HG03521 (cell line): Measurements from ENCODE around the gene TSC22D2.
"Not testable (repeated sequence)": the region's sequence is repeated elsewhere in the genome, so short reads cannot be mapped to it uniquely, and the experiment has no call there.

Source experiments
- ATAC-seq: cut with Tn5 transposase; IDR thresholded peaks from one replicate; pipeline ENCODE4 v1.9.1; 2021; ENCODE audit warnings: mild to moderate bottlenecking, moderate library complexity; ENCODE audit not compliant: unreplicated experiment

TSC22D2 gene

DNA sequence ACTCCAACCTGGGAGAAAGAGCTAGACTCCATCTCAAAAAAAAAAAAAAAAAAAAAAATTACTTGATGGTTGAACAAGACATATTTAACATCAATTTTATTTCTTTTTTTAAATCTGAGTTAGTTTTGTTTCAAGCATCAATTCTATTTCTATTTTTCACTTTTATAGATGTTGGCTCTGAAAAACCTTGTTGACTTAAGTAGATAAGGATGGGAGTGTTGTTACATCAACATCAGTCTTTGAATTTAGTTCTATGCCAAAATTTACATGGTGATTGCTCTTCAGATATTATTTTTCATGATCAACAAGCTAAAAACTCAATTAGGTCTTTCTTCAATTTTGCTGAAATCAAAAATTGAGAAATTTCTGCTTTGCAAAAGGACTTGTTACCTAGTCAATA, 71.3 kb downstream of the TSC22D2 start:
- ATAC-seq: no peak

DNA sequence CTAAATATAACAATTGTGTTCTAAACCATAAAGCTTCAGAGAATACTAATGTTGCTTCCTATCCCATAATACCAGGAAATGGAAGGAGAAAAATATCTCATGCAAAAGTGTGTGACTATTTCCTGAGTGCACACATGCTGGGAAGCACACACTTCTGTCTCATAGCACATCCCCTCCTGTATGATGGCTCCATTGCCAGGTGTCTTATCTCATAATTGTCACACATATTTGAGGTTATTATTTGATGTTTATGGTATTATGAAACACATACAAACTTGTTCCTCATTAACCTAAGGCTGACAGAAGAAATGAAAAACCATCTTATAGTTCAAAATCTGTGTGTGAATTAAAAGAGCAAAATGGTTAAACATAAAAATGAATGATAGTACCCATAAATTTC, 72.8 kb downstream of the TSC22D2 start:
- no peak for ATAC-seq

DNA sequence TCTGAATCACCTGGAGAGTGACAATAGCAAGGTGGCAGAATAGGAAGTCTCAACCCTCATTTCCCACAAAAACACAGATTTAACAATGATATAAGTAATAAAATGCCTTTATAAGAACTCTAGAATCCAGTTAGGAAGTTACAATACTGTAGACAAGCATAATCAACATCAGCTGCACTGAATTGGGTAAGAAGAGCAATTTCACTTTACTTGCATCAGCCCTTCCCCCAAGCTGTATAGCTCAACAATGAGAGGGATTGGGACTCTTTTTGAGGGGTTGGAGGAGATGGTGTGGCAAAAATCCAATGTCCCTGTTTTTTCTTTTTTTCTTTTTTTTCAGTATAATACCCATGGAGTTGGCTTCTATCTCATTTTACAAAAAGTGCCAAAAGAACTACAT, 75.1 kb downstream of the TSC22D2 start:
- ATAC-seq: no peak

DNA sequence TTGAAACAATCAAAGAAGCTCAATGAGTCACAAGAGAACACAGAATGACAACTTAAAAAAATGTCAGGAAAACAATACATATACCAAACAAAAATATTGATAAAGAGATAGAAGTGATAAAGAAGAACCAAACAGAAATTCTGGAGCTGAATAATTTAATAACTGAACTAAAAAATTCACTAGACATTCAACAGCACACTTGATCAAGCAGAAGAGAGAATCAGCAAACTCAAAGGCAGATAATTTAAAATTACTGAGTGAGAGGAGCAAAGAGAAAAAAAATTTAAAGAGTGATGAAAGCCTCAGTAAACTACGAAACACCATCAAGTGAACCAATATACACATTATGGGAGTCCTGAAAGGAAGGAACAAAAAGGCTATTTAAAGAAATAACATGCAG, 76.3 kb downstream of the TSC22D2 start:
- ATAC-seq: no peak

DNA sequence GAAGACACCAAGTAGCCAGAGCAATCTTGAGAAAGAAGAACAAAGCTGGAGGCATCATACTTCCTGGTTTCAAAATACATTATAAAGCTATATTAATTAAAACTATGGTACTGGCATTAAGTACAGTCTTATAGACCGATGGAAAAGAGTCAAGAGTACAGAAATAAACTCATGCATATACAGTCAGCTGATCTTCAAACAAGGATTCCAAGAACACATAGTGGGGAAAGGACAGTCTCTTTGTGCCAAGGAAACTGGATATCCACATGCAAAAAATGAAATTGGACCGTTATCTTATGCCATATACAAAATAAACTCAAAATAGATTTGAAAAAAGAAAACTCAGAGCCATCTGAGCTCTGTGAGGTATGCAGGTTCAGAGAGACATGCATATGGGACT, 80.8 kb downstream of the TSC22D2 start:
- ATAC-seq: no peak

DNA sequence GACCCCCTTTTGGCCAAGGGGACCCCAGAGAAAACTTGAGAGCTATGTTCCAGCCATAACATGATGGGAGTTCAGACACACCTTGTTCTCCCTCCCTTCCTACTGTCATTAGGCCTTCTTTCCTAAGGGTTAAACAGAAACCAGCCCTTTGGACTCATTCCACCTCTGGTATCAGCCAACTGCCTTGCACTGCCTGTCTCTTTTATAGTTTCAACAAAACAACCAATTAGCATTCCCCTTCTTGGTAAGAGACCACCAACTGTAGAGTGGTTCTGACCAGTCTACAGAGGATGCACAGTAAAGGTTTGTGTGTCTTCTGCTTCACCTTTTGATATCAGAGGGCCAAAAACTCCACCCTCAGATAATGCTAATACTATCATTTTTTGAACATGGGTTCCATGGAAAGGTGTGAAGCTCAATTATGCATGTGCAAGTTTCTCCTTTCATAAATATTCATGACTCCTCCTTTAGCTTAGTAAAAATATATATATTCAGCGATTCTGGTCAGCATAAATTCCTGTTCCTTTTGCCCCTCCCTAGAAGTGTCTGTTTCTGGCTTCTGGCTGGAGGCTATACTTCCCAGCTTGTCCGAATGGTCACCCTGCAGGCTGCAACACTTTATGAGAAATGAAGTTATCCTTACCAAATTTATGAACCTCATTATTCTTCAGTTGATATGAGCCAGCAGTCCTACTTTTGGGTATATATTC, 82.3 kb downstream of the TSC22D2 start:
- ATAC-seq: no peak

DNA sequence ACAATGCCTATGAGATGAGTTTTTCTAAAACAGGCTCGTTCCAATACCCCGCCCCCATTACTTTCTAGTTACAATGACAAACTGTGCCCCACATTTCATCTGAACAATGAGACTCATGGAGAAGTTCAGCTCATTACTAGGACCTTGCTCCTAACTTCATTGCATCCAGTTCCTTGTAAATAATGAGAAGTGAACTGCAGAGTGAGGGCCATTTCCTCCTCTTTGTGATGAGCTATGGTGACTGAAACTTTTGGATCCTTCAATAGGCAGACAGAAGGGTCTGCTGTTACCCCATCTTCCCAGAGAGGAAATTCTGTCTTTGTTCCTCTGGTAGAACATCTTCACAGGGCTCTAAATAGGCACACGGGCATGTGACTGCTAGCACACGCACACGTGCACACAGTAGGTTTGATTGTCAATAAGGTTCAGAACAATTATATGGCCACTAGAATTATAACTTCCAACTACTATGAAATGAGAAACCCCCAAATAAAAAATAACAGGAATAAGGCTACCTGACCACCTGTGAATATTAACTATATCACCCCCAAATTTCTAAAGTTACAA, 86.4 kb downstream of the TSC22D2 start:
- no peak for ATAC-seq

DNA sequence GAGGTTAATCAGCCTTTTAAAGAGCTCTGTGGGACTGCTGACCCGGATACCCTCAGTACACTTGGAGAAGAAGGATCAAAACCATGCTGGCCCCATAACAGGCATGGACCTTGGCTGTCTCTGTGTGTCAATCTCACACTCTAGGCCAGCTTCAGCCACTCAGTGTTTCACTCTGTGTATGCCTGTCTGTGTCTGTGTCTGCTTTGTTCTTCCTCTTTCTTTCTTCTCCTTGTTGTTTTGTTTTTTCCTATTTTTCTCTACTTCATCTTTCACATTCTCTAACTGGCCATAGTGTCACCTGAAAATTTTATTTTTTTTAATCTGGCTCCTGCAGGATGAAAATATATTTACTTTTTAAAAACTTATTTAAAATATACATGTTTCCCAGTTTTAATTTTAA, 87.1 kb downstream of the TSC22D2 start:
- no peak for ATAC-seq

DNA sequence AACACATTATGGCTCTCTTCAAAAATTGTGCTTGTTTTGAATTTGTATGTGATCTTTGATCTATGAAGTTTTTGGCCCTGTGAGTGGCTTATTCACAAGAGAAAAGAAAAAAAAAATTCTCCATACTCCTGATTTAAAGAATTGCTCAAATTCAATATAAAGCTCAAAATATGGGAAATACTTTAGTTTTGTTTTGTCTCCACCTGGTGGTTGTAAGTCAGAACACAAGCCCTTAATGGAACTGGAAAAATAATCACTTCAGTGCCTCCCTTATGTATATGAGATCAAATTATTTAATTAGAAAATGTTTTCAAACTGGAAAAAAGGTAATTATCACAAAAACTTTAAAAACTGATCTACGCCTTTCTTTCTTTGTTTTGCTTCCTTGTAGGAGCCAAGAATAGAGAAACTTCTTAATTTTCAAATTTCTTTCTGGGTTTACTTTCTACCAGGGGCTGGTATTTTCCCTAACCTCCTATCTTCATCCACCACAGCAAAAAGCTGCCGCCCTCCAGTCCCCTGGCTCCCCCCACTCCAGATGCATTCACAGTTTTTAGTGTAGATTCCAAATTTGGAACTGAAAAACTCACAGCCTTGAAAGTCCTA, 87.6 kb downstream of the TSC22D2 start:
- no peak for ATAC-seq

DNA sequence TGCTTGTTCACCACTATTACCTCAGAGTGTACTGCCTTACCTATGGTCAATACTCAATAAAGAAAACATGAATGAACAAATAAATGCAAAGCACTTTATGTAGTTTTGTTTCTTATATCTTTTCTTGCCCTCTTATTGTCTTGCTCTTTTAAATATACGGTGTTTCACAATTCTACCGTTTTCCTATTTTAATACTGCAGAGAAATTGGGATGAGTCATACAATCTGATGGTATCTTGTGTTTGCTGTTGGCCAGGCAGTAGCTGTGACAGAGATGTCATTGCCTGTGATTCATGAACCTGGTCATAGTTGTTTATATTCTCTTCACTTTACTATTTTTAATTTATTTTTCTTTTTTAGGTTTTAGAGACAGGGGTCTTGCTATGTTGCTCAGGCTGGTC, 89.9 kb downstream of the TSC22D2 start:
- no peak for ATAC-seq

DNA sequence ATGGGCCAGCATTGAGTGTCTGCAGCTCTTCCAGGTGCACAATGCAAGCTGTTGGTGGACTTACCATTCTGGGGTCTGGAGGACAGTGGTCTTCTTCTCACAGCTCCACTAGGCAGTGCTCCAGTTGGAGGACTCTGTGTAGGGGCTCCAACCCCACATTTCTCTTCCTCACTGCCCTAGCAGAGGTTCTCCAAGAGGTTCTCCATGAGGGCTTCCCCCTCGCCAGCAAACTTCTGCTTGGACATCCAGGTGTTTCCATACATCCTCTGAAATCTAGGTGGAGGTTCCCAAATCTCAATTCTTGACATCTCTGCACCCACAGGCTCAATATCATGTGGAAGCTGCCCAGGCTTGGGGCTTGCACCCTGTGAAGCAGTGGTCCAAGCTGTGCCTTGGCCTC, 92.9 kb downstream of the TSC22D2 start:
- ATAC-seq: not testable (repeated sequence)

DNA sequence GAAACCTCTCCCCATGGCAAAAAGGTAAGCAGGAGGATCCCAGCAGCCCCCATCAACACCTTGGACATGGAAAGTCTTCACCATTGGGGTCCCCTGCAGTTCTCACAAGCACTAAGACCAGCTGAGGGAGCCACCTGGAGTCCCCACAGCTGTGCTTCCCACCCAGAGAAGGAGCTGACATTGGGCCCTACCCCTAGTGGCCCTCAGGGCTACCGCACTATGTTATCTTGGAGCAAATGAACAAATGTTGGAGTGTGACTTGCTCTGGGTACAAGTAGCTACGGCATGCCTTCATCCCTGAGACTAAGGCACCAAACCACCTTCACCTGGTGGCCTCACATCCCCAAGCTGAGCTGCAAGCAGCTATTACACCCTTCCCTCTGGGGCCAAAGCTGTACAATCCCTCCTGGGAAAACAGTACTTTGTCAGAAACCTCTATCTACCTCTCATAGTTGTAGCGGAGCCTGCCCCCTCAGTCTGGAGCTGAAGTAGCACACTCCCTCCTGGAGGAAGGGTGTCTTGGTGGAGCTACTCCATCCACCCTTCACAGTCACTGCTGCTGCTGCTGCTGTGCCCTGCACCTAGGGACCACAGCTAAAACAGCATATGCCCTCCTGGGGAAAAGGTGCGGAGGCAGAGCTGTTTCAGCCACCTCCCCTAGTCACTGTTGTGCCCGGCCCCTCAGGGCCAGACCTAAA, 95.5 kb downstream of the TSC22D2 start:
- no peak for ATAC-seq

DNA sequence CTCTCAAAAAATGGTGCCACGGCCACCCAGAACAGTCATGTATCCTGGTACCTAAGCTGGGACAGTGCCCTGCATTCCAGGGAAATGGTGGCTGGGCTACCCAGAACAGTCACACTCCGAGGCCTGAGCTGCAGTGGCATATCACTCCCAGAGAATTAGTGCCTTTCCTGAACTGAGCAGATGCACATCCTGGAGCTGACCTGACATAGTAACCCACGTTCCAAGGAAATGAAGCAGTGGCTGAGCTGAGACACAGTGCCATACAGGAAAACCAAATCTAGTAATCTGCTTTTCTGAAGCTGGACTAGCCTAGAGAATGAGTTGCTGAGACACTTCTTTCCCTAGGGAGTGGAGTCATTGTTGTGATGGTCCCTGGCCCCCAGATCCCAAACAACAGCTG, 96.4 kb downstream of the TSC22D2 start:
- ATAC-seq: no peak

DNA sequence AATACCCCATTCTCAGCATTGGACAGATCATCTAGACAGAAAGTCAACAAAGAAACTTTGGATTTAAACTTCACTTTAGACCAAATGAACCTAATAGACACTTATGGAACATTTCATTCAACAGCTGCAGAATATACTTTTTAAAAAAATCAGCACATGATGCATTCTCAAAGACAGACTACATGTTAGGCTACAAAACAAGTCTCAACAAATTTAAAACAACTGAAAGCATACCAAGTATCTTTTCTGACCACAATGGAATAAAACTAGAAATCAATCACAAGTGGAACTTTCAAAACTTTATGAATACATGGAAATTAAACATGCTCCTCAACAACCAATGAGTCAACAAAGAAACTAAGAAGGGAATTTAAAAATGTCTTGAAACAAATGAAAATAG, 100.3 kb downstream of the TSC22D2 start:
- ATAC-seq: no peak

DNA sequence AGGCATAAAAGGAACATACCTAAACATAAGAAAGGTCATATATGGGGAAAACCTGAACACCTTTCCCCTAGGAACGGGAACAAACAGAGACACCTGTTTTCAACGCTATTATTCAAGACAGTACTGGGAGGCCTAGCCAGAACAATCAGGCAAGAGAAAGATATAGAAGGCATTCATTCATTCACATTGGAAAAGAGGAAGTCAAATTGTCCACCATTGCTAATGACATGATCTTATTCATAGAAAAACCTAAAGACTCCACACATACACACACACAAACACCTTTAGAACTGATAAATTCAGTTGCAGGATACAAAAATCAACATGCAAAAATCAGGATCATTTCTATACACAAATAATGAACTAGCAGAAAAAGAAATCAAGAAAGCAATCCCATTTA, 101.7 kb downstream of the TSC22D2 start:
- no peak for ATAC-seq

DNA sequence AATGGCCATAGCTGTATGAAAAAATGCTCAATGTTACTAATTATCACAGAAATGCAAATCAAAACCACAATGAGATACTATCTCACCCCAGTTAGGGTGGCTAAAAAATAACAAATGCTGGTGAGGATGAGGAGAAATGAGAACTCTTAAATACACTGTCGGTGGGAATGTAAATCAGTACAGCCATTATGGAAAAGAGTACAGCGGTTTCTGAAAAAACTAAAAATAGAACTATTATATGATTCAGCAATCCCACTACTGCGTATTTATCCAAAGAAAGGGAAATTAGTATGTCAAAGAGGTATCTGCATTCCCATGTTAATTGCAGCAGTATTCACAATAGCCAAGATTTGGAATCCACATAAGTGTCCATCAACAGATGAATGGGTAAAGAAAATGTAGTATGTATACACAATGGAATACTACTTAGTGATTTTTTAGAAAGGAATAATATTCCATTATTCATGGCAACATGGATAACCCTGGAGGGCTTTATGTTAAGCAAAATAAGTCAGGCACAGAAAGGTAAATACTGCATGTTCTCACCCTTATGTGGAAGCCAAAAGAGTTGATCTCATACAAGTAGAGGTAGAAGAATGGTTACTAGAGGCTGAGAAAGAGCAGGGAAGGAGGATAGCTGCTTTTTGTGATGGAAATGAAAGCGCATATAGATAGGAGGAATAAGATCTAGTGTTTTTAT, 103.2 kb downstream of the TSC22D2 start:
- no peak for ATAC-seq

DNA sequence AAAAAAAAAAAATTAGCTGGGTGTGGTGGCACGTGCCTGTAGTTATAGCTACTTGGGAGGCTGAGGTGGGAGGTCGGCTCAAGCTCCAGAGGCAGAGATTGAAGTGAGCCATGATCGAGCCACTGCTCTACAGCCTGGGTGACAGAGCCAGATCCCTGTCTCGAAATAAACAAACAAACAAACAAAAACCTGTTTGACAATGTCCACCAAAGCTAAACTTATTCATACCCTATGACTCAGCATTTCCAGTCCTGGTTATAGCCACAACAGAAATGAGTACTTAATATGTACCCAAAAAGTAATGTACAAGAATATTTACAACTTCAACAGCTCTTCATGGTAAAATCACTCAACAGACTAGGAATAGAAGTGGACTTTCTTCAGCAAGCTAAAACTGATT, 107.1 kb downstream of the TSC22D2 start:
- no peak for ATAC-seq
